AG10803 (cell line): ENCODE data around the gene ACE2.

Source experiments
- DNase-seq: peaks from one replicate; pipeline ENCODE4 v3.0.0; 2010; ENCODE audit warnings: low read depth
- H3K4me3 ChIP-seq: 2 replicates; pipeline ENCODE4 v1.5.1; 2011; ENCODE audit warnings: mild to moderate bottlenecking, low read length, control low read depth
- CTCF ChIP-seq: conservative IDR thresholded peaks from 2 replicates; pipeline ENCODE4 v1.5.1; 2011; ENCODE audit warnings: mild to moderate bottlenecking, low read length, control low read depth, inconsistent platforms

ACE2 gene

DNA sequence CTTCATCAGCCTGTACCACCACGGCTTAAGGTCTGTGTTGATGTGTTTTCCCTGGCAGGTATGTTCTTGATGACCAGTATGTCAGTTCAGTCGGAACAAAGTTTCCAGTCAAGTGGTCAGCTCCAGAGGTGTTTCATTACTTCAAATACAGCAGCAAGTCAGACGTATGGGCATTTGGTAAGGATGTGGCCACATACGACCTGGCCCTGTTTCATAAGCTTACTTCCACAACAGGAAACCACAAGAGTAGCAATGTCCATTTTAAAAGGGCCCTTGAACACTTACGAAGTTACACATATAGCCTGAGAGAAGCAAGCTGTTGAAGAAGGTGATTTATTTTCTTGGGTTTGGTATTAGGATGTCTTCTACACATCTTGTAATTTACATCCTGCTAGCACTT lies 54.0 kb downstream of the ACE2 start:
- H3K4me3 ChIP-seq = no peak overlapping the region
- no peak for DNase-seq
- TF ChIP-seq CTCF = no peak

DNA sequence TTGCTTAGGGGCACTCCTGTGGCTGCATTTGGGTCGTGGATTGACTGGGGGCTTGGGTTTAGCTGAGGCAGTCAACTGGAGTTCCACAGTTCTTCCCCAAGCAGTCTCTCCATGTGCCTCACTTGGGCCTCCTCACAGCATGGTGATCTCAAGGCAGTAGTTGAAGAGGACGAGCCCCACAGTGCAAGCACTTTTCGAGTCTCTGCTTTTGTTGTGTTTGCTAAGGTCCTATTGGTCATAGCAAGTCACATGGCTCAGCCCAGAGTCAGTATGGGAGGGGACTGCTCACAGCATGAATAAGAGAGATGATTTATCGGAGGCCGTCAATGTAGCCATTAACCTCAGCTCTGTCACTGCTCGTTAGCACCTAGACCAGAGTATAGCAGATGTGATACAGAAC lies 70.4 kb downstream of the ACE2 start:
- no peak for TF ChIP-seq CTCF
- no peak overlapping the region for H3K4me3 ChIP-seq
- DNase-seq = no peak

DNA sequence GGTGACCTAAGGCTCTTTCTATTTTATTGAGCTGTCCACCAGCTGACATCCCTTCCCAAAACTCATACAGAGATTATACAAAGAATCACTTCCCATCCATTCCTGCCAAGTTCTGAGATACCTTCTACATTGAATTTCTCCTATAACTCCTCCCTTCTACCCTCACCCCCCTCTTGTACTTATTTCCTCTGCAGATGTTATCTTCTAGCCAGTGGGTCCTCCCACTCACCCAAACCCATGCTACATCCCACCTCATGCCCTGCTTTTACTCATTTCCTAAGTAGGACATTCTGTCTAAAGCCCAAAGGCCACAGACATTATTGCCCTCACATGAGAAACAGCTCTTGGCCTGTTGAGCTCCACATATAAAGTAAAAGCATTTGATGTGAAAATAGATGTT lies 71.6 kb downstream of the ACE2 start:
- no peak for TF ChIP-seq CTCF
- DNase-seq = no peak

DNA sequence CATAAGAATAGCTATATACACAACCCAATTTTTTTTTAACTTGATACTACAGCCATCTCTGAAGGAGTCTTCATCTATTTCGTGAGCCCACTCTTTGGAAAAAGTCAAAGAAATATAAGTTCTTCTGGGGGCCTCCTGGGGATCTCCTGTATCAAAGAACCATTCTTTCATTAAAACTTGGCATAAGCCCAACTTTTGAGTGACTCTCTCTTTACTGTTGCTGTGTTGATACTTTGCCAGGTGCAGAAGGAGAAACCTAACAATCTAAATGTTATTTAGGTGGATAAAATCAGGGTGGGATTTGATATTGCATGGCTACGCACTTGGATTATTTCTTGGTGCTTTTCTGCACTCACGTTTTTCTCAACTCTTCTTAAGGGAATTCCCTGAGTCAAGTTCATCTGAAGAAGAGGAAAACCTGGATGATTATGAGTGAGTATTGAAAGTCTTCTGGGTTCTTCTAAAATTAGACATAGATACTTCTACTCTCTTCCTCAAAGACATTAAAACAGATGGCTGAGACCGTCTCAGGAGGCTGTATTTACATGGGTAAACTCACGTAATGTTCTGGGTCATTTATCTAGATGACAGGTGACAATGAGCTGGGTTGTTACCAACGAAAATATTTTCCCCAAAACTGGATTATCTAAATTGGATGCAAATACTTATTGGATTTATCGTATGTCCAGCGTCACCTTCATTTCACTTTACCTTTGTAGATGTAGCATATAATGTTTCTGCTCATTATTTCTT lies 74.9 kb downstream of the ACE2 start:
- DNase-seq = no peak
- TF ChIP-seq CTCF = no peak
- no peak overlapping the region for H3K4me3 ChIP-seq

More for the DNA sequence above, 71.6 kb downstream of the ACE2 start:
- no peak overlapping the region for H3K4me3 ChIP-seq

GRCh38 chrX:15524417-15524816 lies 76.3 kb downstream of the ACE2 start:
- peak; percentile 31 for DNase-seq
- TF ChIP-seq CTCF = no peak

DNA sequence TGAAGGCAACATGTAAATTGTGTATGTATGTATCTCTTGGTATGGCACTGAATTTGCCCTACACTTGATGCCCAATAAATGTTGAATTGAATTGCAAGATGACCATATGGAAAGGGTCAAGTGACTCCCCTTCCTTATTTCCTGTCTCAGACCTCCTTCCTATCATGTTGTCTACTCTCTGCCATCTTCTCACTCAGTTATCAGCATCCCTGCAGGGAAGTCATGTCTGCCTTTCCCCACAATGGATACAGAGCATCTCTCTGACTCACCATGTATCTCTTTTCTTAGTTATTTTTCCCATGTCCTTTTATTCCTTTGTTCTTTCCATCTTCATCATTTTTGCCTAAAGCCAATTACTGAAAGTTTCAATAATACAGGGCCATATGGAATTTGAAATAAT lies 77.7 kb downstream of the ACE2 start:
- TF ChIP-seq CTCF = no peak

More at GRCh38 chrX:15524417-15524816, 76.3 kb downstream of the ACE2 start:
- no peak overlapping the region for H3K4me3 ChIP-seq

DNA sequence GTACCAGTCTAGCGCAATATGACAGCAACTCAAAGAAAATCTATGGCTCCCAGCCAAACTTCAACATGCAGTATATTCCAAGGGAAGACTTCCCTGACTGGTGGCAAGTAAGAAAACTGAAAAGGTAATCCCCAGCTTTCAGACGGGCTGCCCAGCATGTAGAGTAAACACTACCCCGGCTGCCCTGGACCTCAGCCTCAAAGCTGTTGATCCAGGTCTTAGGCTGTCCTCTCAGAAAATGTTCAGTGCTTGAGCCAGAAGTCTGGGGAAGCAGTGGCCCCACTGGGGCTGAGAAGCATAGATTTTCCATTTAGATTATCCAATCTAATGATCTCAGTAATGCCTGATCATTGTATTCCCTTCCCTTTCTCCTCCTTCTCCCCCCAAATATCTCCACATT lies 78.3 kb downstream of the ACE2 start:
- no peak for DNase-seq
- no peak for TF ChIP-seq CTCF
- no peak overlapping the region for H3K4me3 ChIP-seq

More for the DNA sequence above, 77.7 kb downstream of the ACE2 start:
- H3K4me3 ChIP-seq = no peak overlapping the region
- no peak for DNase-seq
